ENCODE data around the gene MX1. TPM values are rescaled to one million over a fixed set of nuclear protein-coding genes. Genes with fewer than 3 reads are reported as not detected.

The MX1 gene
- total and polyA plus RNA-seq, 2 donors (not counting 3 experiments of a cell fraction or from before 2014, with no cell fraction given), result 5.9 to 25.1 TPM

DNA sequence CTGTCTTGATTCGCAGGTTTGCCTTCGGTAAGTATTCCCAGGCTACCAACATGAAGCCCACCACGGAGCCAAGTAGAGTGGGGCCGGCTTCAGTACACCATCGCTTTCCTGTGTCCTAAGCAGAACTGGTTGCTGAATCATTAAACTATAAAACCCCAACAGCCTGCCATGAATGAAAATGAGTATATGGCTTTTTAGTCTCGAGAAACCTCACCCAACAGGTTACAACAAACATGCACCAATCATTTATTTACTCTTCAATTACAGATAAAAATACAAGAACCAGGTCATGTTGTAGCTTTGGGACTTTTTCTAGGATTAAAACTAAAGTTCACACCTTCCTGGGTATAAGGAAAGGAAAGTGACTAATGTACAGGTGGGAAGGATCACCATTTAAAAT lies 74.3 kb downstream of the MX1 start:
- Histone ChIP-seq H3K4me2 (ENCODE audit: insufficient read depth, low read length) (no peak overlapping the region), H3K9me1 (replicated peaks; ENCODE audit: control insufficient read depth, extremely low read depth, insufficient read depth, low read length) (no peaks in the 10 kb centered on the region), H3K79me2 (ENCODE audit: control insufficient read depth, insufficient read depth, low read length) (no peaks in the 10 kb centered on the region), H4K20me1 (replicated peaks; ENCODE audit: control insufficient read depth, extremely low read depth, insufficient read depth, low read length) (no peaks in the 10 kb centered on the region), H3K4me3 (replicated peaks in 1 of 3; ENCODE audit: insufficient read depth in 1 of 3, low read depth in 1 of 3, low read length in 3 of 3) (no peak overlapping the region), H3K36me3 (ENCODE audit: control insufficient read depth in 2 of 2, extremely low read depth in 1 of 2, insufficient read depth in 2 of 2, low read length in 2 of 2) (no peaks in the 10 kb centered on the region), H2AFZ (ENCODE audit: low read depth, low read length) (no peak overlapping the region), H3K27me3 (ENCODE audit: control insufficient read depth in 2 of 2, insufficient read depth in 2 of 2, low read length in 2 of 2) (no peaks in the 10 kb centered on the region), H3K27ac (ENCODE audit: insufficient read depth, low read depth, low read length) (no peak overlapping the region), H3K4me1 (ENCODE audit: control insufficient read depth, extremely low read depth, insufficient read depth, low read length) (no peaks in the 10 kb centered on the region), H3K9me3 (replicated peaks; ENCODE audit: control insufficient read depth, insufficient read depth, low read length) (no peaks in the 10 kb centered on the region), H3K9ac (replicated peaks; ENCODE audit: extremely low read depth, insufficient read depth, low read length) (no peak overlapping the region)
- ChIA-PET CTCF (no interaction called here), POLR2A (no interaction called here)
- no TSS peak for BruUV-seq (replicated peaks)
- DNase-seq (ENCODE audit: low read depth, low spot score) (no peak), FAIRE-seq (no peak)
- dilution Hi-C loops (cut with MboI; ENCODE audit: extremely low pct_ligation_motif_present, low sequenced_read_pairs) (no loop called here), intact Hi-C loops (cut with micrococcal nuclease) (no loop called here)
- TF ChIP-seq FOS (IDR thresholded peaks at IDR 0.05; ENCODE audit: borderline replicate concordance, insufficient read depth, low read length) (no peak), POLR2AphosphoS5 (IDR thresholded peaks at IDR 0.05; ENCODE audit: insufficient read depth, low read depth, low read length) (no peak), GATA2 (IDR thresholded peaks at IDR 0.05; ENCODE audit: insufficient read depth, insufficient read length, low read depth, low read length) (no peak)

DNA sequence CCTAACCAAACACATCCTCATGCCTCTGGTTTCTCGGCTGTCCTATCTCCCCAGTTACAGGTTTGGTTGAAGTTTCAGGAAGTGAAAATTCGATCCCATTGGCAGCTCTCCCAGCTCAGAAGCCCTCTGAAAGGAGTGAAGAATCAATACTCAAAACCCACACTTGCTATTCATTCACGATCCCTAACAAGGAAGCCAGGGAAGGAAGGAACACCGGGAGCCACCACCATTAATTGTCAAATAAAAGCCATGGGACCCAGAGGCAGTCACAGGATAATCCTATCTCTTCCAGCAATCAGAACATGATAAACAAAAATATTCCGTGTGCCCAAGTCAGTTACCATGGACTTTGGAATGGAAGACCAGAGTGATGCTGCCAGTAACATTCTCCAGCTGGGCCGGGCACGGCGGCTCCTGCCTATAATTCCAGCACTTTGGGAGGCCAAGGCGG lies 74.9 kb downstream of the MX1 start:
- no peaks in the 10 kb centered on the region for H4K20me1 ChIP-seq (replicated peaks; ENCODE audit: control insufficient read depth, extremely low read depth, insufficient read depth, low read length)
- H3K4me3 ChIP-seq (replicated peaks in 1 of 3; ENCODE audit: insufficient read depth in 1 of 3, low read depth in 1 of 3, low read length in 3 of 3), result no peak overlapping the region
- DNase-seq (ENCODE audit: low read depth, low spot score), result no peak
- H3K9me1 ChIP-seq (replicated peaks; ENCODE audit: control insufficient read depth, extremely low read depth, insufficient read depth, low read length), result no peaks in the 10 kb centered on the region
- FAIRE-seq, result no peak
- BruUV-seq (replicated peaks), result no TSS peak
- no peaks in the 10 kb centered on the region for H3K36me3 ChIP-seq (ENCODE audit: control insufficient read depth in 2 of 2, extremely low read depth in 1 of 2, insufficient read depth in 2 of 2, low read length in 2 of 2)
- no peak overlapping the region for H3K4me2 ChIP-seq (ENCODE audit: insufficient read depth, low read length)
- ChIA-PET CTCF (interaction anchor here (0.7 kb wide), 1 partner anchor 43 kb away, joined by 3 read pairs; no protein-coding TSS in a partner anchor), POLR2A (no interaction called here)
- no peak overlapping the region for H3K9ac ChIP-seq (replicated peaks; ENCODE audit: extremely low read depth, insufficient read depth, low read length)
- TF ChIP-seq JUN (IDR thresholded peaks at IDR 0.05; ENCODE audit: borderline replicate concordance, insufficient read depth, insufficient read length, low read depth) (no peak), POLR2AphosphoS5 (IDR thresholded peaks at IDR 0.05; ENCODE audit: insufficient read depth, low read depth, low read length) (no peak), FOS (IDR thresholded peaks at IDR 0.05; ENCODE audit: borderline replicate concordance, insufficient read depth, low read length) (no peak), POLR2A (IDR thresholded peaks at IDR 0.05; ENCODE audit: low read depth, low read length) (no peak), EZH2 (IDR thresholded peaks at IDR 0.05; ENCODE audit: borderline replicate concordance, low read depth, low read length, severe bottlenecking) (no peak), GATA2 (IDR thresholded peaks at IDR 0.05; ENCODE audit: insufficient read depth, insufficient read length, low read depth, low read length) (no peak), MYC (IDR thresholded peaks at IDR 0.05; ENCODE audit: low read depth, low read length) (no peak)
- TF ChIP-seq, protein P1, sequence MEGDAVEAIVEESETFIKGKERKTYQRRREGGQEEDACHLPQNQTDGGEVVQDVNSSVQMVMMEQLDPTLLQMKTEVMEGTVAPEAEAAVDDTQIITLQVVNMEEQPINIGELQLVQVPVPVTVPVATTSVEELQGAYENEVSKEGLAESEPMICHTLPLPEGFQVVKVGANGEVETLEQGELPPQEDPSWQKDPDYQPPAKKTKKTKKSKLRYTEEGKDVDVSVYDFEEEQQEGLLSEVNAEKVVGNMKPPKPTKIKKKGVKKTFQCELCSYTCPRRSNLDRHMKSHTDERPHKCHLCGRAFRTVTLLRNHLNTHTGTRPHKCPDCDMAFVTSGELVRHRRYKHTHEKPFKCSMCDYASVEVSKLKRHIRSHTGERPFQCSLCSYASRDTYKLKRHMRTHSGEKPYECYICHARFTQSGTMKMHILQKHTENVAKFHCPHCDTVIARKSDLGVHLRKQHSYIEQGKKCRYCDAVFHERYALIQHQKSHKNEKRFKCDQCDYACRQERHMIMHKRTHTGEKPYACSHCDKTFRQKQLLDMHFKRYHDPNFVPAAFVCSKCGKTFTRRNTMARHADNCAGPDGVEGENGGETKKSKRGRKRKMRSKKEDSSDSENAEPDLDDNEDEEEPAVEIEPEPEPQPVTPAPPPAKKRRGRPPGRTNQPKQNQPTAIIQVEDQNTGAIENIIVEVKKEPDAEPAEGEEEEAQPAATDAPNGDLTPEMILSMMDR (IDR thresholded peaks at IDR 0.05; ENCODE audit: extremely low read depth in 1 of 2, insufficient read depth in 1 of 2, low read depth in 1 of 2, low read length in 2 of 2), result no peak
- TF ChIP-seq, protein P2, sequence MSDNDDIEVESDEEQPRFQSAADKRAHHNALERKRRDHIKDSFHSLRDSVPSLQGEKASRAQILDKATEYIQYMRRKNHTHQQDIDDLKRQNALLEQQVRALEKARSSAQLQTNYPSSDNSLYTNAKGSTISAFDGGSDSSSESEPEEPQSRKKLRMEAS (IDR thresholded peaks at IDR 0.05; ENCODE audit: insufficient read depth, insufficient read length), result no peak
- dilution Hi-C loops (cut with MboI; ENCODE audit: extremely low pct_ligation_motif_present, low sequenced_read_pairs) (no loop called here), intact Hi-C loops (cut with micrococcal nuclease) (no loop called here)
- no peaks in the 10 kb centered on the region for H3K4me1 ChIP-seq (ENCODE audit: control insufficient read depth, extremely low read depth, insufficient read depth, low read length)
- peaks cover 0 to under 1% of the 10 kb centered on the region in 2 experiments for H3K27me3 ChIP-seq (ENCODE audit: control insufficient read depth in 2 of 2, insufficient read depth in 2 of 2, low read length in 2 of 2)
- H2AFZ ChIP-seq (ENCODE audit: low read depth, low read length), result no peak overlapping the region
- H3K79me2 ChIP-seq (ENCODE audit: control insufficient read depth, insufficient read depth, low read length), result no peaks in the 10 kb centered on the region
- no peaks in the 10 kb centered on the region for H3K9me3 ChIP-seq (replicated peaks; ENCODE audit: control insufficient read depth, insufficient read depth, low read length)
- no peak overlapping the region for H3K27ac ChIP-seq (ENCODE audit: insufficient read depth, low read depth, low read length)

All from endothelial cell of umbilical vein (primary cell).